GM19351 (cell line): ENCODE measurements around the gene SUPT20HL1.
"Not testable (repeated sequence)": the region's sequence is repeated elsewhere in the genome, so short reads cannot be mapped to it uniquely, and the experiment has no call there.

Experiments
- ATAC-seq: cut with Tn5 transposase; IDR thresholded peaks from one replicate; pipeline ENCODE4 v1.9.1; 2021; ENCODE audit warnings: mild to moderate bottlenecking, moderate library complexity; ENCODE audit not compliant: unreplicated experiment

The SUPT20HL1 gene

DNA sequence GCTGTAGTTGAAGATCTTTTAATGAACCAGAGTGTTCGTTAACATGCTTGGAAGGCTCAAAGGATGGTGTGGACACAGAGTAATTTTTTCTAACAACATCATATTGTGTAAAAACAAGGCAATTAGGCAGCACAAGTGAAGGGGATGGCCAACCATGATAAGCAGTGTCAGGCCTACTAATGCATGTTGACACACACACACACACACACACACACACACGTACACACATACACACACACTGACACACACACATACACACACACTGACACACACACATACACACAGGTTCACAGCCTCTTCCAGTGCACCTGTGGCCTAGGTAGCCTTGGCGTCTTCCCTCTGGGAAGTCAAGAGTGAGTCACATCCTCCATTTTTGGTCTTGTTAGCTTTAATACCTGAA is at the start of gene SUPT20HL1:
TSS of gene SUPT20HL1 (plus strand) at position 368 of the 400 bp plus-strand sequence. CDS start 2,122 bp downstream, outside the sequence.
- no peak for ATAC-seq

DNA sequence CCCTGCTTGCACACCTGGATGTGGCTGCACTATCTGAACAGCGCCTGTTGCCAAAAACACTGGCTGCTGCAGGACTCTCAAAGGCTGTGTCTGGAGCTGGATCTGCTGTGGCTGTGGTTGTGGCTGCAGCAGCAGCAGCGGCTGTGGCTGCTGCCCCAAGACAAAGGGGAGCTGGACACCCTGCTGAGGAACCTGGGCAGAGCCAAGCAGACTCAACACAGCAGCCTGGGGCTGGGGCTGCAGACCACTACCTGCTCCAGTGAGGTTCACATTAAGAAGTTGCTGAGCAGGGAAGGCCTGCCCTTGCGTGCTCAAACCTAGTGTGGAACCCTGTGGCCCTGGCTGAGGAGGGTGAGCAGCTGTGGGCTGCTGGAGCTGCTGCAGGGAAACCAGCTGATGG is 49.5 kb upstream of the SUPT20HL1 start:
- ATAC-seq = not testable (repeated sequence)

DNA sequence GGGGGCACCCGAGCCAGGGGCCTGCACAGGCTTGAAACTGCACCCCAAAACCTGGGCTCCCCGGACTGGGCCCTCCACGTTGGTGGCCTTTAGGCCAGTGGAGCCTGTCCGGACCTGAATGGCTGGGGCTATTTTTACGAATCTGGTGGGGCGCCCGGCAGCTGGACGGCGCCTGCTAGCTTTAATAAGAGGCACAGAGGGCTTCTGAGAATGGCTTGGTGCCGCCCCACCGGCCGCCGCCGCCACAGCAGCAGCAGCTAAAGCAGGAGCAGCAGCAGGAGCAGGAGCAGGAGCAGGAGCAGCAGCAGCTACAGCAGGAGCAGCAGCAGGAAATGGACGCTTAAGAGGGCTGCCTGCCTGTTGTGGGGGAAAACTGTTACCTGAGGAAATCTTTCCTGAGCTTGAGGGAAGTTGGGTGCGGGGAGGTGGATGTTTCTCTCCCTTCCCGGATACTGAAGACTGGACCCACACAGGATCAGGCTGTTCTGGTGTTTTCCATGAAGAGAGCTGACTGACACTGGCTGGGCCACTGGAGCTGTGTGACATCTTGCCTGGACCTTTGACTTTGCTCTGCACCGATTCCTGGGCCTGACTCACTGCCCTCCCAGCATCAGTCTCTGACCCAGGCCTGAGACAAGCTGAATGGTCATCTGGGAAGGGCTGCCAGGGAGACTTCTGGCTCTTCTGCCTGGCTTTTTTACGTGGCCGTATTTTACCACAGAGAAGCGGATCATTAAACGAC is 48.8 kb upstream of the SUPT20HL1 start:
- ATAC-seq = not testable (repeated sequence)

DNA sequence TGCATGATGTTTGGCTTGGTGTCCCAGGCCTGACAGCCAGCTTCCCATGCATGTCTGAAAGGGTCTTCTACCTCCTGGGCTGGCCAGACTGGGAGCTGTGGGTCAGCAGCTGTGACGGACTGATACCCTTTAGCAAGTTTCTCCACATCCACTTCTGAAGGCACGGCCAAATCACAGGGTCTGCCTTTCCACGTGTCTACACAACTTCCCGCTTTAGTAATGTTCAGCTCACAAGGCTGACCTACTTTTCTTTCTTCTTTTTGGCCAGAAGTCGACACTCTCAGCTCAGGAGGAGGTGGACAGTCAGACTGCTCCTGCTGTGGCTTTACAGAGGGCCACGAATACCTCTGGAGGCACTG is 48.2 kb upstream of the SUPT20HL1 start:
- ATAC-seq = not testable (repeated sequence)

DNA sequence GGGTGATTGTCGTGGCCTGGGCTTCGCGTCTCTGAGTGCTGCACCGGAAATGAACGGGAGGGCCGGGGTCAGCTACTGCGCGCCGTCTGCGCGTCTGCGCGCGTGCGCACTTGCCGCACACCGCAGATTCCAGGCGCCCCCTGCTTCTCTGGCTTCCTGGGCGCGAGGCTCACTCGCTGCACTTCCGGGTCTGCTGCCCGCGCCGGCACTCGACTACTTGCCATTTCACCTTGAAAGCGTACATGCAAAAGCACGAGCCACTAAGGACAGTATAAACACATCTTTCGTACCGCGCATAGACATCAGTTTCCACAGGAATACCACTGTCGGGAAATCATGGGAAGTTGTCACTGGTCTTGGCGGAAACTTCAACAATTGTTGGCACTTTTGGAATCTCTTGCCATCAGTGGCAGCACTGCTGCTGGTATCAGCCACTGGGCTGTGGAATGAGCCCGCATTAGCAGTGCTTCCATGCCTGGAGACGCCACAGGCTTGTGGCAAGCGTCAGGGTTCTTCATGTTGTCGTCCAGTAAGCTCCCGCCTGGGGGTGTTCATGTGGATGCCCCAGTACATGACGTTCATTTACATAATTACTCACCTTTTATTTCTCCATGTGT is 46.3 kb upstream of the SUPT20HL1 start, which contains the start of gene SUPT20HL2:
TSS of gene SUPT20HL2 (minus strand) at position 51 of the 617 bp plus-strand sequence. CDS start 754 bp downstream, outside the sequence.
- no peak for ATAC-seq

DNA sequence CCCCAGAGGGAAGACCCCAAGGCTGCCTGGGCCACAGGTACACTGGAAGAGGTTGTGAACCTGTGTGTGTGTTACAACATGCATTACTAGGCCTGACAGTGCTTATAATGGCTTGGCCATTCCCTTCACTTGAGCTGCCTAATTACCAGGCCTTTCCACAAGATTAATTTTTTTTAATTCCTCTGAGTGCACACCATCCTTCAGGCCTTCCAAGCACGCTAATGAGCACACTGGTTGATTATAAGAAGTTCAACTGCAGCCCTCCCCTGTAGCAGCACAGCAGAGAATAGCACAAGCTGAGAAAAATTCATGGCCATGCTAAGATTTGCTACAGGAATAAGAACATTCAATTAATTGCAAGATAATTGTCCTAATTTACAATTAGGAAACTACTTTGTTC is 44.3 kb upstream of the SUPT20HL1 start:
- ATAC-seq = no peak

DNA sequence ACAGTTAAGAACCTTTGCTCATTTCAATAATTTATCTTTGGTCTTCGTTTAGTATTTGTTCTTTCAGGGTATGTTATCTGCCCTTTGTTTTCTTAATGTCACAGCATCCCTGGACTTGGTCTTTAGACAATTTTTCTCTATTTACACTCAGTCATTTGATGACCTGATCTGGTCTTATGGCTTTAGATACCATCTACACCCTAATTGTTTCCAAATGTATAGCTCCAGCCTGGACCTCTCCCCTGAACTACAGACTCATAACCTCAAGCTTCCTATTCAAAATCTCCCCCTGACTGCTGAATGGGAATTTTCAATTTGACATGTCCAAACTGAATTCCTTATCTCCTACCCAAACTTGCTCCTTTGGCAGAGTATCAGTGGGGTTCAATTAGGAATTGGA is 42.9 kb upstream of the SUPT20HL1 start:
- ATAC-seq = no peak

DNA sequence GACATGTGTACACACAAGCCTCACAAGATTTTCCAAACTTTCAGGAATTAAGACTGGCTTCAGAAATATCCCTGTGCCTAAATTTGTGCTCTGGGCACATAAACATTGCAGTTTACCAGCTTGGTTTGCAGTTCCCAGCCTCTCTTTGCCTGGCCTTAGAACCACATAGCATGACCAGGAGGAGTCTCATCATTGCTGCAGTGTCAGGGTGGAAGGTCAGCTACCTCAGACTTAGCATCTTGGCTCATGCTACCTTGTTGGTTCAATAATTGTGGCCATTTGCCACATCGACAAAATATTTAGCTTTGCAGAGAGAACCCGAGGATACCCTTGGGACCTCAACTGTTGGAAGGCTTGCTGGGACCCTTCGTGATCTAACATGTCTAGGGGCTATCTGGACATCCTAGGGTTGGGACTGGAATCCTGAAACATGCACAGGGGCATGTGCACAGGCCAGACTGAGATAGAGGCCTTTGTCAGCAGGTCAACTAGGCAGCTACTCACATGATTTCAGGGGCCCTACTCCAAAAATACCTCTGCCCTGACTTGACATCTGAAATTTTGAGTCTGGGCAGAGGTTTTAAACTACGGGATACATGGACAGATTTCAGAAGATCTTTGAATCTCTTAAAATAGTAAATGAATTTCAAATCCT is 38.6 kb upstream of the SUPT20HL1 start:
- no peak for ATAC-seq

DNA sequence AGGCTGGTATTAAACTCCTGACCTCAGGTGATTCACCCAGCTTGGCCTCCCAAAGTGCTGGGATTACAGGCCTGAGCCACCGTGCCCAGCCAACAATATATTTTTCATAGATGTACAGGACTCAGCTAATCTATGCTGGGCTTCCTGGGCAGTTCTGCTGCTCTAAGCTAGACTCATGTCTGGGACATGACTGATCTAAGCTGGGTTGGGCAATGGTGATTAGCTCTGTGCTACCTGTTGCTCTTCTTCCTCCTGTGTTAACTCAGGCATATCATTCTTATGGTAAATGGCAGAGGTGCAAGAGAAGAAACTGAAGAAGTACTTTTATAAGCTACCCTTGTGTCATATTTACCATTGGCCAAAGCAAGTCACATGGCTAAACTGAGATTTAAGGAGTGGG is 35.2 kb upstream of the SUPT20HL1 start:
- no peak for ATAC-seq

DNA sequence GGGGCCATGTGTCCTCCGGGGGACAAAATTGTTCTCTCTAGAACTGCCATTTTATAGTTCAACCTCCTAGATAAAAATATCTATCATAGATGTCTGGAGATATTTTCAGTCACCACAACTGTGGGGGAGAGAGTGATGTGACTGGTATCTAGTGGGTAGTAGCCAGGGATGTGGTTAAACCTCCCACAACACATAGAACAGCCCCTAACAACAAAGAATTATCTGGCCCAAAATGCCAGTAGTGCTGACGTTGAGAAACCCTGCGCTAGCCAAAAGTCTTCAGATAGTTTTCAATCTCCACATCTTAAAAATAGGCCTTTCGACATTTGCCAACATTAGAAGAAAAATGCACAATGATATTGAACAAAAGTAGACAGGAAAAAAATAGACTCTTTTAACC is 27.6 kb upstream of the SUPT20HL1 start:
- no peak for ATAC-seq

DNA sequence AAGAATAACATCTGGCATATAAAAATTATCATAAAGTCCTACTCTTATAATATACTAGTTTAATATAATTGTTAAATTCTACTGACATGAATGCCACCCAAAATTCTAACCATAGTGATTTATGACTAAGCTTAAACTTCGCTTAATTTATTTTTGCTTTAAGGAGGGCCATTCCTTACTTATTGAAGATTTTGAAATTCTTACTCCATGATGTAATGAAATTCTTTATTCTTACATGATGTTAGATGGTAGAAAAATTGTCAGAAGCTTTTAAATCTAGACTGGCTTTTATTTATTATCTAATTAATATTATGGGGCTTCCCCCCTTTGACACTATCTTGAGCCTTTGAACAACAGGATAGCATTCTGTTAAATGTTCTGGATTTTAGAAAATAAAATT is 27.1 kb upstream of the SUPT20HL1 start:
- no peak for ATAC-seq

DNA sequence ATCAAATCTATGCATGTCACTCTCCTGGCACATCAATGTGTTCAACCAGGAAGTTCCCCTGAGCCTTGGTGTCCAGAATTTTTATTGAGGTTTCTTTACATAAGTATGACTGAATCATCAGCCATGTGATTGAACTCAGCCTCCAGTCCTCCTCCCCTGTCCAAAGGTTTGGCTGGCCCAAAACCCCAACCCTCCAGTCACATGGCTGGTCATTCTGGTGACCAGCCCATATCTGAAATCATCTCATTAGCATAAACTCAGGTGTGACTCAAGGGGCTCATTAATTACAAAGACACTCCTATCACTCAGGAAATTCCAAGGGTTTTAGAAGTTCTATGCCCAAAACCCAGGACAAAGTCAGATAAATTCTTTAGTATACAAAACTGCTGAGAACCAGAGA is 26.0 kb upstream of the SUPT20HL1 start:
- ATAC-seq = no peak

DNA sequence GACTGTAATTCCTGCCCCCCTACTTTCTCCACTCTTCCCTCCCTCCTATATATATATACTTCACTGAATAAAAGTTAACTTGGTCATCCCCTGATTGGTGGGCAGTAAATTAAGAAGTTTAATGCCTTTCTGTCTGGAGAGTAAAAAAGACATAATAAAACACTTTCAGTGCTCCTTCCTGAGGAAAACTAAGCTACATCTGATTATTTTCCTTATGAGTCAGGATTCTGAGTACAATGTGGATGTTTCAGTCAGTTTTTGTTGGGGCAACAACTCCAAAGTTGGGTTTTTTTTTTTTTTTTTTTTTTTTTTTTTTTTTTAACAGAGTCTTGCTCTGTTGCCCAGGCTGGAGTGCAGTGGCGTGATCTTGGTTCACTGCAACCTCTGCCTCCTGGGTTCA is 24.6 kb upstream of the SUPT20HL1 start:
- no peak for ATAC-seq

DNA sequence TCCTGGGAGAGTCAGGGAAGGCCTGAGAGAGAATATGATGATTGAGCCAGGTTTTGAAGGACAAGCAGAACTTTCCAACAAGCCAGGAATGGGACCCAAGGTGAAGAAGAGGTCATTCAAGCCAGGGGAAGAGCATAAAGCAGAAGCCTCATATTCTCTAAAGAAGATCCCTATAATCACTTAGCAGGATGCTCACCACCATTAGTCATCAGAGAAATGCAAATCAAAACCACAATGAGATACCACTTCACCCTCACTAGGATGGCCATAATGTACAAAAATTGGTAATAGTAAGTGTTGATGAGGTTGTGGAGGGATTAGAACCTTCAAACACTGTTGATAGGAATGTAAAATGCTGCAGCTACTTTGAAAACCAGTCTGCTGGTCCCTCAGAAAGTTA is 20.5 kb upstream of the SUPT20HL1 start:
- ATAC-seq = no peak

DNA sequence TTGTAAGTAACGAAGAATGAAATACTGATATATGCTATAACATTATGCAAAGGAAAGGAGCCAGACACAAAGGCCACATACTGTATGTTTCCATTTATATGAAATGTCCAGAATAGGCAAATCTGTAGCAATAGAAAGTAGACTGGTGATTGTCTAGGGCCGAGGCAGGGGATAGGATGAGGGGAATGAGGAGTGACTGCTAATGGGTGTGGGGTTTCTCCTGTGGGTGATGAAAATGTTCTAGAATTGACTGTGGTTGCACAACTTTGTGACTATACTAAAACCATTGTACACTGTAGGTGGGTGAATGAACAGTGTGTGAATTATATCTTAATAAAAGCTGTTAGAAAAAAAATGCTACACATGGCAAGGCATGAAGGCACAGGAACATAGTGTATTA is 19.9 kb upstream of the SUPT20HL1 start:
- no peak for ATAC-seq

DNA sequence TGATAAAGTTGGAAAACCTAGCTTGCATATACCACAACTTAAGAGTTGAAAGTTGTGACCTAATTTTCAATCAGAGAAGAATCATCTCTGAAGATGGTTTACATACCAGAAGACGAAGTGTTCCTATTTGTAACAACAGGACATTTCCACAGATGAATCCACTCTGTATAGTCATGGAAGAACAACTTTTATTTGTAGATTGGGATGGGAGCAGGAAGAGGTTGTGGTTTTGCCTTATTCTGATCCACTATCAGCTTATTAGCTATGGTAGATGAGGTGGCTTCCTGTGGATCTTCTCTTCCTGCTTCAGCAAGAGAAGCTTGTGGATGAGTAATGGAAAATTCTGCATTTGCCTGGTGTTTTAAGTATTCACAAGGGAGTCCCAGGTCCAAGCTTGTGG is 18.6 kb upstream of the SUPT20HL1 start:
- no peak for ATAC-seq

DNA sequence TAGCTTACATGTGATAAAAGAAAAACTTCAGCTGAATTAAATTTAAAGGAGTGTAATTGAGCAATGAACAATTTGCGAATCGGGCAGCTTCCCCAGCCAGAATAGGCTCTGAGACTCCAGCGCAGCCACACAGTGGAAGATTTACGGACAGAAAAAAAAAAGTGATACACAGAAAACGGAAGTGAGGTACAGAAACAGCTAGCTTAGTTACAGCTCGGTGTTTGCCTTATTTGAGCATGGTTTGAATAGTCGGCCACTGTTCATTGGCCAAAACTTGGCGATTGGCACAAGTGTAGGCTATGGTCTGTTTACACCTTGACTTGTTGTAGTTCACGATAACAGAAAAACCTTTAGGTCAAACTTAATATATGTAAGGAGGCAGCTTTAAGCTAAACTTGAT is 16.7 kb upstream of the SUPT20HL1 start:
- no peak for ATAC-seq

DNA sequence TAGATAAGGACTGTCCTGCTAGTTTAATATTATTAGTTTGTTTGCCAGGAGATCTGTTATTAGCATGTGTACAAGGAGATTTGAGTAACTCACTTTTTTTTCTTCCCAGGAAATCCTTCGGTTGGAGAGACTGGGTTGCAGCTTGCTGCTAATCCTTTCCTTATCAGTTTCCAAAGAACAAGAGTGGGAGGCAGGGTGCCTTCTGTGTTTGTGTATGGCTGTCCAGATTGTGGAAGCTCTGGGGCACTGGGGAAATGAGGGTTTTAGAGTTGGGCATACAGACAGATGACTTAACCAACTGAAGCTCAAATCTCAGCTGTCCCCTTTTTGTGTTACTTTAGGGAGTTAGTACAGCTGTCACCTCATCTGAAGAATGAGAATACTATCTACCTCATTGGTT is 12.6 kb upstream of the SUPT20HL1 start:
- ATAC-seq = no peak

DNA sequence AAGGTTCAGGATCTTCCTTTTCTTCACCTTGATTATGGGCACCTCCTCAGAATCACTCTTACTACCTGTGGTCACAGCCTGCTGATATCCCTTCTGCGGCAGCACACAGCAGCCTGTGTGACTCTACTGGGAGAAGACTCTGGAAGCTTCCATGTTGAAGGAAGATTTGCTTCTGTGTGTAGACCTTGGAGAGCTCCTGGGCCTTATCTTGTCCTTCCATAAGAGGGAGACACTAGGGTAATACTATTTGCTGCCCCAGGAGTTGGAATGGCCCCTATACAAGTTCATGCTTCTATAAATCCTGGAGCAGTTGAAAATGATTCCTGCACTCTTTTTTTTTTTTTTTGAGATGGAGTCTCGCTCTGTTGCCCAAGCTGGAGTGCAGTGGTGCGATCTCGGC is 10.2 kb upstream of the SUPT20HL1 start:
- no peak for ATAC-seq

DNA sequence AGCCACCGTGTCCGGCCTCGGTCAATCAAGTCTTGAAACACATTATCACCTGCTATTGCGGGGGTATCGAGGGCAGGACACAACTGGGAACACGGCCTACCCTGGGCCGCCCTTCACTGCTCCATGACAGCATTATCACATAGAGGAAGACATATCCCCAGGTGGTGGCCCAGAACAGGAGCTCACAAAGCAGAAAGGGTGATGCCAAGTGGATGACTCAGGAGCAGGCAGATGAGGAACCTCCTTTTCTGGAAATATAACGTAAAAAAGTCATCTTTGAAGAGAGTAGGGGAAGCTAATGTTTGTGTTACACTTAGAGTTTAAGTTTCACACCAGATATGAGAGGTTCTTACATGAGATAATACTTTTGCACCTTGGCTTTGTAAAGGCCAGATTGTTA is 5.3 kb upstream of the SUPT20HL1 start:
- ATAC-seq = no peak

DNA sequence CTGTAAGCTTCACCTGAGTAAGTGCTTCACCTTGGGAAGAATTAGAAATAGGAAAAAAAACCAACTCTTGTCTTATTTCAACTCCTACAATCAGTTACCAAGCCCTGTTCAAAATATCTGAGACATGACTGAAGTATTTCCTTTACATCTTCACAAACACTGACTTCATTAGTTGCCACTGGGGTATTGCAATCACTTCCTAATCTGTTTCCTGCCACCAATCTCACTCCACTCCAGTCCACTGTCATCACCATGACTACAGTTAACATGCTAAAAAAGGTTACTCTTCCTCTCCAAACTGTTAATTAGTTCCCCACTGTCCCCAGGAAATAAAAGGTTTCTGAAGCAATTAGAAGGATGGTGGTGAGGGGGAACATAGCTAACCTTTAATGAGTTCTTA is 3.3 kb upstream of the SUPT20HL1 start:
- no peak for ATAC-seq

DNA sequence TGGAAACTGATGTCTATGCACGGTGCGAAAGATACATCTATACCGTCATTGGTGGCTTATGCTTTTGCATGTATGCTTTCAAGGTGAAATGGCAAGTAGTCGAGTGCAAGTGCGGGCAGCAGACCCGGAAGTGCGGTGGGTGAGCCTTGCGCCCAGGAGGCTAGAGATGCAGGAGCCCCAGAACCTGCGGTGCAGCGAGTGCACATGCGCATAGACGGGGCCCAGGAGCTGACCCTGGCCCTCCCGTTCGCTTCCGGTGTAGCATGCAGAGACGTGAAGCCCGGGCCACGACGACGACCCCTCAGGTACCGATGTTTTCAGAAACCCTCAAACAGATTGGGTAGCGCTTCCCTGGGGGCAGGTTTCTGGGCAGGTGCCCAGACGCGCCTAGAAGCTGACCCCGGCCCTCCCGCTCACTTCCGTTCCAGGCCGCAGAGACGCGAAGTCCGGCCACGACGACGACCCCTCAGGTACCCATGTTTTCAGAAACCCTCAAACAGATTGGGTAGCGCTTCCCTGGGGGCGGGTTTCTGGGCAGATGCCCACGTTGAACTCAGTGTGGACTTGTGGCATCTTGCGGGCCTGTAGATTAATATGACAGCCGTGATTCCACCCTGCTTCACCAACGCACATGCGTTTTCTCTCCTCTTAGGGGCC is 1.8 kb downstream of the SUPT20HL1 start:
- not testable (repeated sequence) for ATAC-seq
